Pulmonary artery endothelial cell (primary cell): Measurements from ENCODE around the gene NDUFAF2. TPM values are rescaled to one million over a fixed set of nuclear protein-coding genes. Genes with fewer than 3 reads are reported as not detected.
"Not testable (repeated sequence)": the region's sequence is repeated elsewhere in the genome, so short reads cannot be mapped to it uniquely, and the experiment has no call there.

ENCODE experiments used
- DNase-seq: peaks from one replicate; pipeline ENCODE4 v3.0.0-alpha.2; 2011; ENCODE audit warnings: low read depth, low spot score
- total RNA-seq: library from RNA; depleted of rRNA; stranded (reverse); fragments of >200 nt; gene quantifications from 2 replicates; pipeline ENCODE4 v1.2.3, GENCODE V29; 2014

NDUFAF2 gene
- total RNA-seq, 1 donor from 2014 or later, result 29.9 TPM

DNA sequence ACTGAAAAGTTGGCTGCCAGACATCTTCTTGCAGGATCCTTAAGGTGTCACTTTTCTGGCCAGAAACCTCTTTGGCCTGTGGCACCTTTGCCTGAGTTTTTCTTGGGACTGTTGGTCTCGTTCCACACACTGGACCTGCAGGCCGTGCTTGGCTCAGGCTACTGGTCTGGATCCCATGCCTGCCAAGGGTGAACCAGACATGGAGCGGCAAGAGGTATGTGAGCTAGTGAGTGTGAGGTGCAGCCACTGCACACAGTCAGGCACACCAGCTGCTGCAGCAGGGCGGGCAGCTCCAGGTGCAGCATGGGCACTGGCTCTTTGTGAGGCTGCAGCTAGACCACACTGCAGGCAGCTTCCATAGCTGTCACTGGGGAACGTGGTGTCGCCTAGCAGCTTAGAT is 47.9 kb downstream of the NDUFAF2 start:
- no peak for DNase-seq

DNA sequence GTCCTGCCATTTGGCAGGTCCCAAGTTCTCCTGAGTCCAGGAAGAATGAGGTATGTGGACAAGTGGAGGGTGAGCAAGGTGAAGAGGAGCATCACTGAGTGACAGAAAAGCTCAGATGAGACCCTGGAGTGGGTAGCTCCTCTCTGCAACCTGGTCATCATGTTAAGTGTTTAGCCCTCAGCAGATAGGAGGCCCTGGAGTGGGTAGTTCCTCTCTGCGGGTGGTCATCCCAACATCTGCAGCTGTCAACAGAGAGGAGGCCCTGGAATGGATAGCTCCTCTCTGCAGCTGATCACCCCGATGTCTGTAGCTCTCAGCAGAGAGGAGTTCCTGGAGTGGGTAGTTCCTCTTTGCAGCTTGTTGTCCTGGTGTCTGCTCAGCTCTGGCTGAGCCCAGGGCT is 48.4 kb downstream of the NDUFAF2 start:
- DNase-seq, result no peak

- DNase-seq, result no peak
These were observed 49.0 kb downstream of the NDUFAF2 start for GRCh38 chr5:60993875-60994571.

- no peak for DNase-seq
These were observed 51.4 kb downstream of the NDUFAF2 start for GRCh38 chr5:60996368-60996767.

- no peak for DNase-seq
These were observed 52.7 kb downstream of the NDUFAF2 start for GRCh38 chr5:60997721-60998120.

- no peak for DNase-seq
These were observed 55.9 kb downstream of the NDUFAF2 start for GRCh38 chr5:61000887-61001286.

DNA sequence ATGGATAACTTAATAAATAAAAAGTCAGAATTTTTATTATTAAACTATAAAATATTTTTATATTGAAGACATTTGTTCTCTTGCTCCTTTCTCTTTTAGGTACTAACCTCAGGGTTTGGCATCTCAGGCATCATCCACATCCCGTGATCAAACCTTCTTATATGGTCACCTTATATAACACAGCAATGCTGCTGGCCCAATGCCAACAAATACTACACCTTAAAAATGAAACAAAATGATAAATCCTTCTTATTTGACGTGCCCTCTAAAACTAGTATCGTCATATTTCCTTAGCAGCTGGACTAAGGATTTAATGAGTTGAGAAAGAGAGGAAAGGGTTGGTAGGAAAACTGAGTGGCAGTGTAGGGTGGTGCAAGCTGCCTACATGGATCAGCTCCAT is 56.6 kb downstream of the NDUFAF2 start:
- no peak for DNase-seq

GRCh38 chr5:61002611-61003355 is 57.8 kb downstream of the NDUFAF2 start:
- no peak for DNase-seq

- no peak for DNase-seq
These were observed 59.4 kb downstream of the NDUFAF2 start for GRCh38 chr5:61004448-61004847.

- no peak for DNase-seq
These were observed 64.9 kb downstream of the NDUFAF2 start for GRCh38 chr5:61009907-61010306.

GRCh38 chr5:61010467-61011454 is 65.8 kb downstream of the NDUFAF2 start:
- no peak for DNase-seq

GRCh38 chr5:61018062-61018461 is 73.1 kb downstream of the NDUFAF2 start:
- no peak for DNase-seq

GRCh38 chr5:61019642-61020041 is 74.6 kb downstream of the NDUFAF2 start:
- no peak for DNase-seq

GRCh38 chr5:61020415-61020814 is 75.4 kb downstream of the NDUFAF2 start:
- DNase-seq, result no peak

DNA sequence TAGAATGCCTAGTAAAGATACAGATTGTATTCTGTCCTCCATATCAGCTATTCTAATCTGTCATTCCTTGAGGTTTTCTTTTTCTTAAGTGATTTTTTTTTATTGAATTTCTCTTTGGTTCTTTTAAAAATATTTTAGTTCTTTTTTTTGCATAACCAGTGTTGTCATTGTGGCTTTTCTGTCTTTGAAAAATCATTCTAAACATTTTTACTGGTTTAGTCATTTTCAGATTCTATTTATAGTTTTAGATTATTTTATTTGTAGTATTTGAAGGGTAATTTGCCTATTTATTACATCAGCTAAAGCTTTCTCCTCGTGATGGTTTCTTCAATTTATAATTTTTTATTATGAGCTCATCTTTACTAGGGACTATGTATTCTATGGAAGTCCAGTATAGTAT is 78.1 kb downstream of the NDUFAF2 start:
- no peak for DNase-seq

DNA sequence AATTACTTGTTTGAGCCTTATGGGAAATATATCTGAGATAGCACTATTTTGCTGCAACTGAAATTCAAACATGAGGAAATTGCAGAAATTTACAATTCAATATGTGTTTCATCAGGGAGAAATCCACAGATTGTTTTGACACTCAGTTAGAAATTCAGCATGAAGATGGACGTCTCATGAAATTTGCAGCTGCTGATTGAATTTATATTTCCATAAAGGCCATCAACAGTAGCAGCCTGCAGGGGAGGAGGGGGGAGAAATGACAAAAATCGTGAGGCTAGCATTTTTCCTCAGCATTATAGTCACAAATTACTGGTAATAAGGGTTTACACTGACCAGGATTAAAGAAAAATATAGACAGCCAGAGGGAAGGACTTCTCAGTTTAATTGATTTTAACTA is 81.0 kb downstream of the NDUFAF2 start:
- no peak for DNase-seq

- DNase-seq, result no peak
These were observed 83.4 kb downstream of the NDUFAF2 start for GRCh38 chr5:61028382-61028781.

DNA sequence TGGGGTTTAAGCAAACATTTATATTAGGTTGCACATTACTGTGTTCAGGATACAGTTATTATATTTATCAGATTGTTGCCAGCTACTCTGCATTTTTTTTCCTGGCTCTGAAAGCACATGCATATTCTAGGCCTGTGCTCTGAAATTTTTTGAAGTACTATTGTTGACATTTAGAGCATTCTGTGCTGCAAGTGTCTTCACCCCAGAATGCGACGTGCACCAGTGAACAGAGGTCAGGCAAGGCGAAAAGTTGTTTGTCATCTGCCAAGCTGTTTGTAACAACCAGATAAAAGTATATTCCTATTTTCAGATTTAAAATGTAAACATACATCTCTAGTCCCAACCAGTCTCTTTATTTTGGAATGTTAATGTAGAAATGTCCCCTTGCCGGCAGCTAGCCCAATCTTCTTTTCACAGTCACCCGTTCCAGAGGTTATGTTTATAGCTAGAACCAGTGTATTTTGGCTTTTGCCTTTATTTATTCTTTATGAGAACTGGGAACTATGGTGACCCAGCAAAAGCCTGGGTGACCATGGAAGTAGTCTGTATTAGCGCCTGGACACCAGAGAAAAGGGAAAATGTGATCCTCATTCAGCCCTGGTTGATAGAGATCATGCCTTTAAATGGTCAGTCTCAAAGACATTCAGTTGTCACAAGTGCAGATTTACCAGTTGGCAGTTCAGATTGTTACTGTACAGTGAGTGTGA is 84.6 kb downstream of the NDUFAF2 start:
- DNase-seq, result no peak

DNA sequence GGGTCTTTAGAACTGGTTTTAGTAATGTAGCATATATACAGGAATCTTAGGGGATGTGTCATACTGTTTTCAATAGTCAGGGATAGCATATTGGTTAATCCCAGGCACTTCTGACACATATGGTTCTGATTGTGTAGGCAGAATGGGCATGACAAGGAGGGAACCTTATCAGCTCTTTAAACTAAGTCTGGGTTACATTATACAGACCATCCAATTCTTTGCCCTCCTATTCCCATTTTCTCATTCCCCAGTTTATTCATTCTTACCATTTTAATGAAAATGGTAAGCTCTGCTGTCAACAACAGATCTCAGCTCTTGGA is 85.1 kb downstream of the NDUFAF2 start:
- no peak for DNase-seq

- not testable (repeated sequence) for DNase-seq
These were observed 86.3 kb downstream of the NDUFAF2 start for GRCh38 chr5:61031301-61031700.

- no peak for DNase-seq
These were observed 99.5 kb downstream of the NDUFAF2 start for GRCh38 chr5:61044545-61044944.
